OCI-LY1 (cell line): Measurements from ENCODE around the gene XAGE3.
"Not testable (repeated sequence)": the region's sequence is repeated elsewhere in the genome, so short reads cannot be mapped to it uniquely, and the experiment has no call there.

ENCODE experiments used
- H2AFZ ChIP-seq: fragments of 200-600 bp; sonication (generic), shearing (Covaris generic); 2 replicates; pipeline ENCODE4 v1.6.0; 2014; ENCODE audit warnings: antibody characterized with exemption, mild to moderate bottlenecking, low read length
- H3F3A ChIP-seq: fragments of 200-600 bp; sonication (generic), shearing (Covaris generic); 2 replicates; pipeline ENCODE4 v1.6.0; 2014; ENCODE audit warnings: mild to moderate bottlenecking, antibody characterized with exemption, low read length, moderate library complexity; ENCODE audit not compliant: insufficient read depth
- H3K27ac ChIP-seq: fragments of 200-600 bp; sonication (generic); 2 replicates; pipeline ENCODE4 v1.5.1; 2014; ENCODE audit warnings: low read length, mixed run types, mild to moderate bottlenecking, low read depth; ENCODE audit not compliant: poor library complexity, severe bottlenecking
- H3K27me3 ChIP-seq: fragments of 200-600 bp; sonication (generic); 2 replicates; pipeline ENCODE4 v1.6.0; 2014; ENCODE audit warnings: antibody characterized with exemption, mild to moderate bottlenecking, low read length, moderate library complexity; ENCODE audit not compliant: insufficient read depth
- H3K36me3 ChIP-seq: fragments of 200-600 bp; sonication (generic); 2 replicates; pipeline ENCODE4 v1.6.1; 2014; ENCODE audit warnings: mild to moderate bottlenecking, antibody characterized with exemption, low read length, moderate library complexity, mixed read lengths; ENCODE audit not compliant: insufficient read depth
- H3K4me1 ChIP-seq: fragments of 200-600 bp; sonication (generic); 2 replicates; pipeline ENCODE4 v1.5.1; 2014; ENCODE audit warnings: mild to moderate bottlenecking, low read length, moderate library complexity; ENCODE audit not compliant: insufficient read depth, severe bottlenecking
- H3K4me2 ChIP-seq: fragments of 200-600 bp; sonication (generic), shearing (Covaris generic); 2 replicates; pipeline ENCODE4 v1.6.1; 2014; ENCODE audit warnings: low read length
- H3K4me3 ChIP-seq: fragments of 200-600 bp; sonication (generic); 2 replicates; pipeline ENCODE4 v1.5.1; 2014; ENCODE audit warnings: low read length, low read depth, mild to moderate bottlenecking, mixed read lengths; ENCODE audit not compliant: poor library complexity, severe bottlenecking
- H3K79me2 ChIP-seq: fragments of 200-600 bp; shearing (Covaris generic); 2 replicates; pipeline ENCODE4 v1.6.1; 2016; ENCODE audit warnings: mixed run types, low read length, mixed read lengths; ENCODE audit not compliant: insufficient read depth
- H3K9ac ChIP-seq: fragments of 200-600 bp; sonication (generic), shearing (Covaris generic); 2 replicates; pipeline ENCODE4 v1.6.1; 2014; ENCODE audit warnings: mild to moderate bottlenecking, low read length, mixed read lengths
- H3K9me2 ChIP-seq: fragments of 200-600 bp; sonication (generic), shearing (Covaris generic); 2 replicates; pipeline ENCODE4 v1.6.1; 2014; ENCODE audit warnings: low read depth, mild to moderate bottlenecking, low read length, mixed read lengths
- H3K9me3 ChIP-seq: fragments of 200-600 bp; shearing (Covaris generic); 2 replicates; pipeline ENCODE4 v1.6.1; 2014; ENCODE audit warnings: low read length, mixed read lengths
- H4K20me1 ChIP-seq: fragments of 200-600 bp; sonication (generic), shearing (Covaris generic); 2 replicates; pipeline ENCODE4 v1.6.0; 2016; ENCODE audit warnings: mild to moderate bottlenecking, low read length; ENCODE audit not compliant: insufficient read depth
- CTCF ChIP-seq: fragments of 200-600 bp; sonication (generic), shearing (Covaris generic); IDR thresholded peaks from 2 replicates; pipeline ENCODE4 v1.5.1; 2017; ENCODE audit warnings: mild to moderate bottlenecking, antibody characterized with exemption, low read length, moderate library complexity, mixed read lengths
- EZH2 ChIP-seq: fragments of 200-600 bp; sonication (generic), shearing (Covaris generic); IDR thresholded peaks from 2 replicates; pipeline ENCODE4 v1.8.0; 2017; ENCODE audit warnings: borderline replicate concordance, mixed run types, mild to moderate bottlenecking, antibody characterized with exemption, low read length, moderate library complexity, mixed read lengths

Gene XAGE3

GRCh38 chrX:52852110-52852860, 15.6 kb downstream of the XAGE3 start:
- no peaks in the 10 kb centered on the region for H3F3A ChIP-seq
- H3K79me2 ChIP-seq = no peaks in the 10 kb centered on the region
- H4K20me1 ChIP-seq = no peaks in the 10 kb centered on the region
- TF ChIP-seq CTCF = no peak
- H3K4me1 ChIP-seq = no peaks in the 10 kb centered on the region
- no peak overlapping the region for H3K9ac ChIP-seq
- H3K27ac ChIP-seq = no peak overlapping the region
- no peaks in the 10 kb centered on the region for H3K27me3 ChIP-seq
- no peak overlapping the region for H2AFZ ChIP-seq
- no peaks in the 10 kb centered on the region for H3K9me2 ChIP-seq
- no peak overlapping the region for H3K4me2 ChIP-seq
- no peaks in the 10 kb centered on the region for H3K36me3 ChIP-seq
- H3K9me3 ChIP-seq = no peaks in the 10 kb centered on the region
- H3K4me3 ChIP-seq = no peak overlapping the region

GRCh38 chrX:52843619-52844018, 24.3 kb downstream of the XAGE3 start:
- H4K20me1 ChIP-seq, H3K4me3 ChIP-seq, H3F3A ChIP-seq, H2AFZ ChIP-seq, H3K79me2 ChIP-seq, H3K27me3 ChIP-seq, H3K9me2 ChIP-seq, H3K27ac ChIP-seq, H3K36me3 ChIP-seq, H3K9me3 ChIP-seq, H3K4me2 ChIP-seq, H3K4me1 ChIP-seq, H3K9ac ChIP-seq: not testable (repeated sequence)

- no peaks in the 10 kb centered on the region for H3K27me3 ChIP-seq
- no peaks in the 10 kb centered on the region for H4K20me1 ChIP-seq
- no peaks in the 10 kb centered on the region for H3K9me3 ChIP-seq
- H3K9me2 ChIP-seq = no peaks in the 10 kb centered on the region
- no peaks in the 10 kb centered on the region for H3K4me1 ChIP-seq
- no peak overlapping the region for H3K4me3 ChIP-seq
- H3K36me3 ChIP-seq = no peaks in the 10 kb centered on the region
- H3K27ac ChIP-seq = no peak overlapping the region
- no peaks in the 10 kb centered on the region for H3K79me2 ChIP-seq
- H2AFZ ChIP-seq = no peak overlapping the region
- no peaks in the 10 kb centered on the region for H3F3A ChIP-seq
- TF ChIP-seq EZH2 (no peak), CTCF (no peak)
- H3K4me2 ChIP-seq = no peak overlapping the region
- no peak overlapping the region for H3K9ac ChIP-seq
These were observed 28.7 kb downstream of the XAGE3 start for GRCh38 chrX:52839137-52839536.

GRCh38 chrX:52830551-52830950, 37.3 kb downstream of the XAGE3 start:
- no peaks in the 10 kb centered on the region for H4K20me1 ChIP-seq
- no peaks in the 10 kb centered on the region for H3K36me3 ChIP-seq
- H3K9me3 ChIP-seq = no peaks in the 10 kb centered on the region
- no peak overlapping the region for H3K27ac ChIP-seq
- no peak overlapping the region for H3K4me2 ChIP-seq
- H3K9me2 ChIP-seq = no peaks in the 10 kb centered on the region
- H3K4me3 ChIP-seq = no peak overlapping the region
- no peak overlapping the region for H2AFZ ChIP-seq
- TF ChIP-seq CTCF (no peak), EZH2 (no peak)
- no peaks in the 10 kb centered on the region for H3K4me1 ChIP-seq
- no peaks in the 10 kb centered on the region for H3K79me2 ChIP-seq
- H3K9ac ChIP-seq = no peak overlapping the region
- no peaks in the 10 kb centered on the region for H3K27me3 ChIP-seq
- H3F3A ChIP-seq = no peaks in the 10 kb centered on the region
